ENCODE results near the gene PTX4. TPM values are rescaled to one million over a fixed set of nuclear protein-coding genes. Genes with fewer than 3 reads are reported as not detected.

PTX4 gene
- 0.21 TPM for total RNA-seq (ENCODE audit: unreplicated experiment)
- long read RNA-seq = 0 reads

- no peak for DNase-seq (ENCODE audit: low spot score)
- H3K36me3 Mint-ChIP-seq (ENCODE audit: low read depth, unreplicated experiment) = no peaks in the 10 kb centered on the region
- TF ChIP-seq, protein P1, sequence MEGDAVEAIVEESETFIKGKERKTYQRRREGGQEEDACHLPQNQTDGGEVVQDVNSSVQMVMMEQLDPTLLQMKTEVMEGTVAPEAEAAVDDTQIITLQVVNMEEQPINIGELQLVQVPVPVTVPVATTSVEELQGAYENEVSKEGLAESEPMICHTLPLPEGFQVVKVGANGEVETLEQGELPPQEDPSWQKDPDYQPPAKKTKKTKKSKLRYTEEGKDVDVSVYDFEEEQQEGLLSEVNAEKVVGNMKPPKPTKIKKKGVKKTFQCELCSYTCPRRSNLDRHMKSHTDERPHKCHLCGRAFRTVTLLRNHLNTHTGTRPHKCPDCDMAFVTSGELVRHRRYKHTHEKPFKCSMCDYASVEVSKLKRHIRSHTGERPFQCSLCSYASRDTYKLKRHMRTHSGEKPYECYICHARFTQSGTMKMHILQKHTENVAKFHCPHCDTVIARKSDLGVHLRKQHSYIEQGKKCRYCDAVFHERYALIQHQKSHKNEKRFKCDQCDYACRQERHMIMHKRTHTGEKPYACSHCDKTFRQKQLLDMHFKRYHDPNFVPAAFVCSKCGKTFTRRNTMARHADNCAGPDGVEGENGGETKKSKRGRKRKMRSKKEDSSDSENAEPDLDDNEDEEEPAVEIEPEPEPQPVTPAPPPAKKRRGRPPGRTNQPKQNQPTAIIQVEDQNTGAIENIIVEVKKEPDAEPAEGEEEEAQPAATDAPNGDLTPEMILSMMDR (IDR thresholded peaks at IDR 0.05; ENCODE audit: unreplicated experiment) = no peak
- no peaks in the 10 kb centered on the region for H3K9me3 Mint-ChIP-seq (ENCODE audit: unreplicated experiment)
- H3K4me1 Mint-ChIP-seq (ENCODE audit: unreplicated experiment) = peaks cover 12% of the 10 kb centered on the region
- H3K4me3 Mint-ChIP-seq (ENCODE audit: unreplicated experiment) = no peak within 1 kb of the TSS
- H3K27ac Mint-ChIP-seq (ENCODE audit: unreplicated experiment) = no peak within 1 kb of the TSS
- H3K27me3 Mint-ChIP-seq (ENCODE audit: unreplicated experiment) = peaks cover 13% of the 10 kb centered on the region
These were observed at the start of gene PTX4 for GRCh38 chr16:1488619-1489018. PTX4 (minus strand) TSS chr16:1488944; CDS start chr16:1488909, 35 bp downstream.

- Mint-ChIP-seq H3K27me3 (ENCODE audit: unreplicated experiment) (peaks cover 7% of the 10 kb centered on the region), H3K4me1 (ENCODE audit: unreplicated experiment) (peaks cover 44% of the 10 kb centered on the region), H3K36me3 (ENCODE audit: low read depth, unreplicated experiment) (peaks cover 41% of the 10 kb centered on the region), H3K9me3 (ENCODE audit: unreplicated experiment) (no peaks in the 10 kb centered on the region), H3K27ac (ENCODE audit: unreplicated experiment) (no peak overlapping the region), H3K4me3 (ENCODE audit: unreplicated experiment) (peak overlapping the region; percentile 80)
- TF ChIP-seq, protein P1 (IDR thresholded peaks at IDR 0.05; ENCODE audit: unreplicated experiment) = no peak
- DNase-seq (ENCODE audit: low spot score) = no peak
These were observed 49.1 kb upstream of the PTX4 start for GRCh38 chr16:1537763-1538289.

- H3K4me1 Mint-ChIP-seq (ENCODE audit: unreplicated experiment) = peaks cover 40% of the 10 kb centered on the region
- no peak overlapping the region for H3K27ac Mint-ChIP-seq (ENCODE audit: unreplicated experiment)
- TF ChIP-seq, protein P1 (IDR thresholded peaks at IDR 0.05; ENCODE audit: unreplicated experiment) = no peak
- DNase-seq (ENCODE audit: low spot score) = no peak
- peaks cover 41% of the 10 kb centered on the region for H3K36me3 Mint-ChIP-seq (ENCODE audit: low read depth, unreplicated experiment)
- H3K4me3 Mint-ChIP-seq (ENCODE audit: unreplicated experiment) = peak overlapping the region; percentile 91
- H3K9me3 Mint-ChIP-seq (ENCODE audit: unreplicated experiment) = no peaks in the 10 kb centered on the region
- peaks cover 7% of the 10 kb centered on the region for H3K27me3 Mint-ChIP-seq (ENCODE audit: unreplicated experiment)
These were observed 48.4 kb upstream of the PTX4 start for GRCh38 chr16:1537138-1537577.

DNA sequence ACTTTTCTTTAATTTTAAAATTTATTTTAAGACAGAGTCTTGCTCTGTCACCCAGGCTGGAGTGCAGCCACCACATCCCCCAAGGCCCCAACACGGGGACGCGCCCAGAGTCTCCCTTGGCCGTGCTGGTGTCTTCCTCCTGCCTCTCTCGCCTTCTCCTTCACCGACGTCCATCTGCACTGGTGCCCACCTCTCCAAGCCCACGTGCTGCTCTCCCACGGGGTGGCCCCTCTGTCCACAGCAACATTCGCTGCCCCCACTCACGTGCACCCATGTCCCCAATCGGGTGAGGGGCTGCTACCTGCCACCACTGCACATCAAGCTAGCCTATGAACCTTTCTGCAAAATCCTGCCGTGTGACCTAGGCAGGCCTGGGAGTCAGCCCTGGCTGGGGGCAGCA is 47.9 kb upstream of the PTX4 start:
- H3K4me1 Mint-ChIP-seq (ENCODE audit: unreplicated experiment) = peaks cover 40% of the 10 kb centered on the region
- DNase-seq (ENCODE audit: low spot score) = no peak
- peaks cover 41% of the 10 kb centered on the region for H3K36me3 Mint-ChIP-seq (ENCODE audit: low read depth, unreplicated experiment)
- H3K4me3 Mint-ChIP-seq (ENCODE audit: unreplicated experiment) = peak overlapping the region; percentile 91
- no peaks in the 10 kb centered on the region for H3K9me3 Mint-ChIP-seq (ENCODE audit: unreplicated experiment)
- peak overlapping the region; percentile 84 for H3K27ac Mint-ChIP-seq (ENCODE audit: unreplicated experiment)
- peaks cover 7% of the 10 kb centered on the region for H3K27me3 Mint-ChIP-seq (ENCODE audit: unreplicated experiment)
- TF ChIP-seq, protein P1 (IDR thresholded peaks at IDR 0.05; ENCODE audit: unreplicated experiment) = no peak

DNA sequence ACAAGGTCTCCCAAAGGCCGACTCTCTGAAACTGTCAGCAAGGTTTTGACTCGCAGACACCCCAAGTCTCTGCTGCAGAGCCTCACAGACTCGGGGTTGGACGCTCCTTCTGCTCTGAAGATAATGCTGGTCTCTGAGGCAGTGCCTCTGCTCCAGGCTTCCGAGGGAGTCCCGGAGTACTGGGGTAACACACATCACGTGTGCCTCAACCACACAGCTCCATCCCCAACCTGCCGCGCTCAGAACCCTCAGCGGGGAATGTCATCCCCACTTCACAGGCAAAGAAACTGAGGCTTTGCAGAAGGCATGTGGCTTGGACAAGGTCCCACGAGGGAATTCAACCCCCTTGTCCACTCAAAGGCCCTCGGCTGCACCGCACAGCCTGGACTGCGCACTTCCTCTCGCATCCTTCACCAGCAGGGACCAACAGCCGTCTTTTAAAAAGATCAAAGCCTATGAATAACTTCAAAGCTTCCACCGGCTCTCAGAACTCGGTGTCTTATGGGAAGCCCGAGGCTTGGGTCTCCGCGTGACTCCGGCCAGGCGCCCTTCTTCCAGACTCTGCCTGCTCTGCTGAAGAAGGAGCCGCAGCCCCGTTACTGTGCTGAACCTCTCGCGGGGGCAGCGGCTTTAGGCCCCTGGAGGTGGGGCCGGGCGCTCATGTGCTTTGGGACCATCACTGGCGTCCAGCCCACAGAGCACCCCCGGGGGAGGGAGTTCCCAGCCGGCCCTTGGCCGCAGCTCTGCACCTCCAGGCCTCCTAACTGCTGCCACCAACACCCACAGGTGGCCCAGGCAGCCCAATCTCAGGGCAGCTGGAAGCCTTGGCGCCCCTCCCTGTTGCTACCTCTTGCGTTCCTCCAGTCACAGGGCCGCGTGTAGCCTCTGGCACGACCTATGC is 46.9 kb upstream of the PTX4 start:
- TF ChIP-seq, protein P1 (IDR thresholded peaks at IDR 0.05; ENCODE audit: unreplicated experiment) = no peak
- Mint-ChIP-seq H3K9me3 (ENCODE audit: unreplicated experiment) (no peaks in the 10 kb centered on the region), H3K27me3 (ENCODE audit: unreplicated experiment) (peaks cover 7% of the 10 kb centered on the region), H3K27ac (ENCODE audit: unreplicated experiment) (peak overlapping the region; percentile 88), H3K36me3 (ENCODE audit: low read depth, unreplicated experiment) (peaks cover 38% of the 10 kb centered on the region), H3K4me3 (ENCODE audit: unreplicated experiment) (peak overlapping the region; percentile 98), H3K4me1 (ENCODE audit: unreplicated experiment) (peaks cover 42% of the 10 kb centered on the region)
- no peak for DNase-seq (ENCODE audit: low spot score)

Data from endothelial cell (in vitro differentiated cells).